ENCODE results near the gene RAPGEF5. TPM values are rescaled to one million over a fixed set of nuclear protein-coding genes. Genes with fewer than 3 reads are reported as not detected.

Gene RAPGEF5
- total and polyA plus RNA-seq, 2 experiments from 2014 or later: 0.11 to 0.86 TPM

GRCh38 chr7:22373388-22373787, 16.4 kb upstream of the RAPGEF5 start:
- no peak overlapping the region for H3K9ac ChIP-seq
- no peak overlapping the region for H3K4me3 ChIP-seq
- H3K4me2 ChIP-seq (ENCODE audit: unreplicated experiment): no peak overlapping the region
- 80 to 92% methylated on average over 3 of the region's 3 CpGs for WGBS, 2 experiments (ENCODE audit: low coverage in 1 of 2, low lambda C conversion rate in 2 of 2, missing lambda C conversion rate in 2 of 2)
- H3K9me3 ChIP-seq (ENCODE audit: low read depth): no peaks in the 10 kb centered on the region
- no peak for DNase-seq
- no peaks in the 10 kb centered on the region for H3F3A ChIP-seq (ENCODE audit: insufficient read depth)
- H2AFZ ChIP-seq: no peak overlapping the region
- no peaks in the 10 kb centered on the region for H3K79me2 ChIP-seq (ENCODE audit: insufficient read depth)
- H3K9me2 ChIP-seq (ENCODE audit: insufficient read depth): no peaks in the 10 kb centered on the region
- TF ChIP-seq EZH2 (IDR thresholded peaks at IDR 0.05; ENCODE audit: insufficient read depth, poor library complexity, severe bottlenecking): no peak
- TF ChIP-seq EZH2phosphoT487 (IDR thresholded peaks at IDR 0.05; ENCODE audit: insufficient read depth, low read depth): no peak
- no peaks in the 10 kb centered on the region for H3K4me1 ChIP-seq (ENCODE audit: insufficient read depth)
- no peaks in the 10 kb centered on the region for H3K27me3 ChIP-seq (replicated peaks; ENCODE audit: insufficient read depth)
- H3K36me3 ChIP-seq (ENCODE audit: low read depth): no peaks in the 10 kb centered on the region
- H3K27ac ChIP-seq: no peak overlapping the region
- no peaks in the 10 kb centered on the region for H4K20me1 ChIP-seq (ENCODE audit: insufficient read depth)
- in situ Hi-C loops (cut with MboI): no loop called here

DNA sequence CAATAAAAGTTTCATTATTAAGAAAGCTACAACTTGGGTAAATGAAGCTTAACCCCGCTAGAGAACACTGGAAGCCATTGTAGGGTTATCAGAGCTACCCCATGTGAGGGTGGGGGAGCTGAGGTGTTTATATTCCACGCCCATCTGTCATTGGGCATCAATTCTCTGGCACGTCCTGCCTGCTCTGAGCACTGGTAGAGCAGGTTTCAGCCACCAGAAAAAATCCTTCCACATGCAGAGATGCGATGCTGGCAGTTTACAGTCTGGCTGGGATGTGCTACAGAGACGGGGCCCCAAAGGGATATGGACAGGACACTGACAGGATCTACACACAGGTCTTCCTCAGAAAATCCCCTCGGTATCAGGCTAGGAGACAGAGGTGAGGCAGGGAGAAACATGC, 15.9 kb upstream of the RAPGEF5 start:
- Histone ChIP-seq H3K27ac (no peak overlapping the region), H3K4me2 (ENCODE audit: unreplicated experiment) (no peak overlapping the region), H3K9me3 (ENCODE audit: low read depth) (no peaks in the 10 kb centered on the region), H3K4me1 (ENCODE audit: insufficient read depth) (no peaks in the 10 kb centered on the region), H3K36me3 (ENCODE audit: low read depth) (no peaks in the 10 kb centered on the region), H3F3A (ENCODE audit: insufficient read depth) (no peaks in the 10 kb centered on the region), H2AFZ (no peak overlapping the region), H4K20me1 (ENCODE audit: insufficient read depth) (no peaks in the 10 kb centered on the region), H3K9ac (no peak overlapping the region), H3K27me3 (replicated peaks; ENCODE audit: insufficient read depth) (no peaks in the 10 kb centered on the region), H3K9me2 (ENCODE audit: insufficient read depth) (no peaks in the 10 kb centered on the region), H3K4me3 (no peak overlapping the region), H3K79me2 (ENCODE audit: insufficient read depth) (no peaks in the 10 kb centered on the region)
- 65 to 75% methylated on average over 6 of the region's 6 CpGs for WGBS, 2 experiments (ENCODE audit: low coverage in 1 of 2, low lambda C conversion rate in 2 of 2, missing lambda C conversion rate in 2 of 2)
- TF ChIP-seq EZH2phosphoT487 (IDR thresholded peaks at IDR 0.05; ENCODE audit: insufficient read depth, low read depth): no peak
- DNase-seq: no peak
- in situ Hi-C loops (cut with MboI): no loop called here

- H3K4me1 ChIP-seq (ENCODE audit: insufficient read depth): no peaks in the 10 kb centered on the region
- H3F3A ChIP-seq (ENCODE audit: insufficient read depth): no peaks in the 10 kb centered on the region
- no peaks in the 10 kb centered on the region for H3K79me2 ChIP-seq (ENCODE audit: insufficient read depth)
- H2AFZ ChIP-seq: no peak overlapping the region
- TF ChIP-seq EZH2phosphoT487 (IDR thresholded peaks at IDR 0.05; ENCODE audit: insufficient read depth, low read depth) (no peak), EZH2 (IDR thresholded peaks at IDR 0.05; ENCODE audit: insufficient read depth, poor library complexity, severe bottlenecking) (no peak)
- H3K9ac ChIP-seq: no peak overlapping the region
- no peaks in the 10 kb centered on the region for H3K27me3 ChIP-seq (replicated peaks; ENCODE audit: insufficient read depth)
- no peaks in the 10 kb centered on the region for H4K20me1 ChIP-seq (ENCODE audit: insufficient read depth)
- H3K9me3 ChIP-seq (ENCODE audit: low read depth): no peaks in the 10 kb centered on the region
- in situ Hi-C loops (cut with MboI): no loop called here
- no peak overlapping the region for H3K27ac ChIP-seq
- H3K4me2 ChIP-seq (ENCODE audit: unreplicated experiment): no peak overlapping the region
- H3K36me3 ChIP-seq (ENCODE audit: low read depth): no peaks in the 10 kb centered on the region
- H3K4me3 ChIP-seq: no peak overlapping the region
- H3K9me2 ChIP-seq (ENCODE audit: insufficient read depth): no peaks in the 10 kb centered on the region
- no peak for DNase-seq
Measured at GRCh38 chr7:22371878-22372277, 14.9 kb upstream of the RAPGEF5 start.

- no peak for TF ChIP-seq EZH2 (IDR thresholded peaks at IDR 0.05; ENCODE audit: insufficient read depth, poor library complexity, severe bottlenecking)
- TF ChIP-seq EZH2phosphoT487 (IDR thresholded peaks at IDR 0.05; ENCODE audit: insufficient read depth, low read depth): no peak
- no peaks in the 10 kb centered on the region for H3K4me1 ChIP-seq (ENCODE audit: insufficient read depth)
- no peak overlapping the region for H3K9ac ChIP-seq
- H3K79me2 ChIP-seq (ENCODE audit: insufficient read depth): no peaks in the 10 kb centered on the region
- no peak overlapping the region for H3K4me2 ChIP-seq (ENCODE audit: unreplicated experiment)
- H4K20me1 ChIP-seq (ENCODE audit: insufficient read depth): no peaks in the 10 kb centered on the region
- H3K27ac ChIP-seq: no peak overlapping the region
- H3K4me3 ChIP-seq: no peak overlapping the region
- no peaks in the 10 kb centered on the region for H3K27me3 ChIP-seq (replicated peaks; ENCODE audit: insufficient read depth)
- WGBS, 2 experiments (ENCODE audit: low coverage in 1 of 2, low lambda C conversion rate in 2 of 2, missing lambda C conversion rate in 2 of 2): 69% methylated on average over 2 of the region's 2 CpGs
- no peaks in the 10 kb centered on the region for H3K9me3 ChIP-seq (ENCODE audit: low read depth)
- H3F3A ChIP-seq (ENCODE audit: insufficient read depth): no peaks in the 10 kb centered on the region
- no peaks in the 10 kb centered on the region for H3K36me3 ChIP-seq (ENCODE audit: low read depth)
- no peak for DNase-seq
- in situ Hi-C loops (cut with MboI): no loop called here
- no peak overlapping the region for H2AFZ ChIP-seq
- no peaks in the 10 kb centered on the region for H3K9me2 ChIP-seq (ENCODE audit: insufficient read depth)
Measured at GRCh38 chr7:22364900-22365299, 7.9 kb upstream of the RAPGEF5 start.

DNA sequence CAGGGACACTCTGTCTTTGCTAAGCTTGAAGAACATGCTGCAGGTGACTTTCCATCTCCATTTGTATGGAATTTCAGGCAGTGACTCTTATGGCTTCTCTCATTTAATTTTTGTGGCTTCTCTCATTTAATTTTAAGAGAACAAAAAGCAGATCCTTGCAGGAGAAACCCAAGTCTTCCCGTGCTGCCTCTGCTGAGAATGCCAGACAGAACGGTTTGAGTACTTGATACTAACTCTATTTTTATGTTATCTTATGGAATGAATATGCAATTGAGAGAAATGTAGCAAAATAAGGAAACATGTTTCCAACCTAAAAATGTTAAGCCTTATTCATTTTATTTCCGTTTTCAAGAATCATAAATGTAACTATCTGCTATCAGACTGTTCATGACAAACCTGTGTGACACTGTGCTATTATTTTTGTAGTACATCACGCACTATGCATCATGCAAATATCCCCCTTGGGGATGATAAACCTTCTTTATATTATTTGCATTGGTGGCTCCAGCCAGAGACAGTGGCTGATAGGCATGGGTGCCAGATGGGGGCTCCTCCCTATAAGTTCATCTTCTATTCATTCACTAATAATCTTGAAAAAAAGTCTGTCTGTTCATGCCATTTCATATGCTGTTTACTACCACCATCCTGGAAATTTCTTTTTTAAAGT, 6.9 kb upstream of the RAPGEF5 start:
- Histone ChIP-seq H3F3A (ENCODE audit: insufficient read depth) (no peaks in the 10 kb centered on the region), H3K9me3 (ENCODE audit: low read depth) (no peaks in the 10 kb centered on the region), H3K79me2 (ENCODE audit: insufficient read depth) (no peaks in the 10 kb centered on the region), H3K36me3 (ENCODE audit: low read depth) (no peaks in the 10 kb centered on the region), H2AFZ (no peak overlapping the region), H4K20me1 (ENCODE audit: insufficient read depth) (no peaks in the 10 kb centered on the region), H3K27me3 (replicated peaks; ENCODE audit: insufficient read depth) (no peaks in the 10 kb centered on the region), H3K4me3 (no peak overlapping the region), H3K4me2 (ENCODE audit: unreplicated experiment) (no peak overlapping the region), H3K9me2 (ENCODE audit: insufficient read depth) (no peaks in the 10 kb centered on the region), H3K4me1 (ENCODE audit: insufficient read depth) (no peaks in the 10 kb centered on the region), H3K9ac (no peak overlapping the region), H3K27ac (no peak overlapping the region)
- in situ Hi-C loops (cut with MboI): no loop called here
- WGBS, 2 experiments (ENCODE audit: low coverage in 1 of 2, low lambda C conversion rate in 2 of 2, missing lambda C conversion rate in 2 of 2): 66 to 67% methylated on average over 4 of the region's 4 CpGs
- TF ChIP-seq EZH2 (IDR thresholded peaks at IDR 0.05; ENCODE audit: insufficient read depth, poor library complexity, severe bottlenecking): no peak
- TF ChIP-seq EZH2phosphoT487 (IDR thresholded peaks at IDR 0.05; ENCODE audit: insufficient read depth, low read depth): no peak
- DNase-seq: no peak
